ENCODE measurements around the gene CCSER1.

GRCh38 chr4:90219822-90220221 lies 92.6 kb downstream of the CCSER1 start:
- TF ChIP-seq POLR2A (IDR thresholded peaks at IDR 0.05) (no peak), POLR2AphosphoS5 (IDR thresholded peaks at IDR 0.05) (no peak)
- TF ChIP-seq, protein P1, sequence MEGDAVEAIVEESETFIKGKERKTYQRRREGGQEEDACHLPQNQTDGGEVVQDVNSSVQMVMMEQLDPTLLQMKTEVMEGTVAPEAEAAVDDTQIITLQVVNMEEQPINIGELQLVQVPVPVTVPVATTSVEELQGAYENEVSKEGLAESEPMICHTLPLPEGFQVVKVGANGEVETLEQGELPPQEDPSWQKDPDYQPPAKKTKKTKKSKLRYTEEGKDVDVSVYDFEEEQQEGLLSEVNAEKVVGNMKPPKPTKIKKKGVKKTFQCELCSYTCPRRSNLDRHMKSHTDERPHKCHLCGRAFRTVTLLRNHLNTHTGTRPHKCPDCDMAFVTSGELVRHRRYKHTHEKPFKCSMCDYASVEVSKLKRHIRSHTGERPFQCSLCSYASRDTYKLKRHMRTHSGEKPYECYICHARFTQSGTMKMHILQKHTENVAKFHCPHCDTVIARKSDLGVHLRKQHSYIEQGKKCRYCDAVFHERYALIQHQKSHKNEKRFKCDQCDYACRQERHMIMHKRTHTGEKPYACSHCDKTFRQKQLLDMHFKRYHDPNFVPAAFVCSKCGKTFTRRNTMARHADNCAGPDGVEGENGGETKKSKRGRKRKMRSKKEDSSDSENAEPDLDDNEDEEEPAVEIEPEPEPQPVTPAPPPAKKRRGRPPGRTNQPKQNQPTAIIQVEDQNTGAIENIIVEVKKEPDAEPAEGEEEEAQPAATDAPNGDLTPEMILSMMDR (IDR thresholded peaks at IDR 0.05) = no peak

Measured in upper lobe of left lung (tissue), 4 donors.